Mesenchymal stem cell (in vitro differentiated cells and primary cell): Measurements from ENCODE around the gene BCL2.
A peak's percentile ranks its signal among the peaks of the same experiment; 100 is the strongest.
"Not testable (repeated sequence)": the region's sequence is repeated elsewhere in the genome, so short reads cannot be mapped to it uniquely, and the experiment has no call there.

Source experiments
- DNase-seq: peaks from one replicate; pipeline ENCODE4 v3.0.0-alpha.2; 2013
- H2AFZ ChIP-seq: one replicate; pipeline ENCODE4 v1.6.1; 2013; ENCODE audit warnings: low read depth, mild to moderate bottlenecking, control low read depth, inconsistent platforms, low read length, moderate library complexity
- H2AK5ac ChIP-seq: 2 replicates; pipeline ENCODE4 v1.6.1; 2013; ENCODE audit warnings: low read length, moderate library complexity, mild to moderate bottlenecking, inconsistent platforms; ENCODE audit not compliant: severe bottlenecking
- H2BK120ac ChIP-seq: one replicate; pipeline ENCODE4 v1.6.1; 2013; ENCODE audit warnings: low read depth, mild to moderate bottlenecking, inconsistent platforms, low read length, moderate library complexity
- H2BK12ac ChIP-seq, 2 experiments: one replicate each; pipeline ENCODE4 v1.6.1; 2013; ENCODE audit warnings: inconsistent platforms in 2 of 2, low read length in 2 of 2, mild to moderate bottlenecking in 2 of 2, moderate library complexity in 2 of 2, control low read depth in 1 of 2
- H2BK15ac ChIP-seq: one replicate; pipeline ENCODE4 v1.6.1; 2013; ENCODE audit warnings: mild to moderate bottlenecking, low read depth, inconsistent platforms; ENCODE audit not compliant: poor library complexity, severe bottlenecking
- H2BK5ac ChIP-seq: 2 replicates; pipeline ENCODE4 v1.6.1; 2013; ENCODE audit warnings: low read depth, mild to moderate bottlenecking, low read length, control low read depth, inconsistent platforms; ENCODE audit not compliant: poor library complexity, severe bottlenecking
- H3K14ac ChIP-seq, 2 experiments: one replicate each; pipeline ENCODE4 v1.6.1; 2013; ENCODE audit warnings: inconsistent platforms in 2 of 2, low read length in 2 of 2, control low read depth in 1 of 2, mild to moderate bottlenecking in 1 of 2, moderate library complexity in 1 of 2
- H3K18ac ChIP-seq, 2 experiments: one replicate each; pipeline ENCODE4 v1.6.1; 2013; ENCODE audit warnings: inconsistent platforms in 2 of 2, low read length in 2 of 2, control low read depth in 1 of 2, low read depth in 1 of 2, mild to moderate bottlenecking in 1 of 2
- H3K23ac ChIP-seq, 2 experiments: one replicate each; pipeline ENCODE4 v1.6.1; 2013; ENCODE audit warnings: inconsistent platforms in 2 of 2, low read length in 2 of 2, mild to moderate bottlenecking in 2 of 2, moderate library complexity in 2 of 2, control low read depth in 1 of 2
- H3K27ac ChIP-seq: 2 replicates; pipeline ENCODE4 v1.5.1; 2013; ENCODE audit warnings: mild to moderate bottlenecking, moderate library complexity, low read length, control low read depth, inconsistent platforms; ENCODE audit not compliant: poor library complexity, severe bottlenecking
- H3K27me3 ChIP-seq, 2 experiments: 2 replicates each; pipeline versions ENCODE4 v1.6.1 to v1.7.0; 2013; ENCODE audit warnings: low read length in 2 of 2, mild to moderate bottlenecking in 2 of 2, moderate library complexity in 2 of 2, control low read depth in 1 of 2, inconsistent platforms in 1 of 2; ENCODE audit not compliant: control insufficient read depth in 1 of 2, insufficient read depth in 1 of 2
- H3K36me3 ChIP-seq, 2 experiments: 2 replicates each; pipeline versions ENCODE4 v1.6.1 to v1.7.0; 2013; ENCODE audit warnings: low read length in 2 of 2, control low read depth in 1 of 2, inconsistent platforms in 1 of 2, low read depth in 1 of 2, mild to moderate bottlenecking in 1 of 2; ENCODE audit not compliant: insufficient read depth in 2 of 2, control insufficient read depth in 1 of 2
- H3K4ac ChIP-seq, 2 experiments: one replicate each; pipeline ENCODE4 v1.6.1; 2013; ENCODE audit warnings: inconsistent platforms in 2 of 2, low read length in 2 of 2, mild to moderate bottlenecking in 2 of 2, moderate library complexity in 2 of 2, control low read depth in 1 of 2, low read depth in 1 of 2
- H3K4me1 ChIP-seq: 2 replicates; pipeline ENCODE4 v1.6.1; 2013; ENCODE audit warnings: low read depth, low read length, control low read depth; ENCODE audit not compliant: control insufficient read depth, insufficient read depth
- H3K4me2 ChIP-seq: 2 replicates; pipeline ENCODE4 v1.6.1; 2013; ENCODE audit warnings: low read length, mild to moderate bottlenecking, inconsistent platforms; ENCODE audit not compliant: poor library complexity, severe bottlenecking
- H3K4me3 ChIP-seq, 2 experiments: 2 replicates each; pipeline versions ENCODE4 v1.5.1 to v1.7.0; 2013; ENCODE audit warnings: low read length in 2 of 2, mild to moderate bottlenecking in 2 of 2, control low read depth in 1 of 2, low read depth in 1 of 2; ENCODE audit not compliant: insufficient read depth in 1 of 2
- H3K79me1 ChIP-seq: replicated peaks from 2 replicates; pipeline ENCODE4 v1.6.1; 2013; ENCODE audit warnings: mild to moderate bottlenecking, control low read depth, low read length, inconsistent platforms; ENCODE audit not compliant: poor library complexity, severe bottlenecking
- H3K9ac ChIP-seq: 2 replicates; pipeline ENCODE4 v1.7.0; 2013; ENCODE audit warnings: mild to moderate bottlenecking, low read length, moderate library complexity
- H3K9me3 ChIP-seq: 2 replicates; pipeline ENCODE4 v1.7.0; 2013; ENCODE audit warnings: mild to moderate bottlenecking, low read length; ENCODE audit not compliant: control insufficient read depth
- H4K8ac ChIP-seq: one replicate; pipeline ENCODE4 v1.6.1; 2013; ENCODE audit warnings: inconsistent platforms, mild to moderate bottlenecking, low read length, moderate library complexity
- H4K91ac ChIP-seq: one replicate; pipeline ENCODE4 v1.6.1; 2013; ENCODE audit warnings: mild to moderate bottlenecking, low read length, inconsistent platforms
- WGBS: methylation state at CpG from one replicate; pipeline ENCODE4 v1.1.7; 2013; ENCODE audit warnings: mixed read lengths; 5-methylcytosine and 5-hydroxymethylcytosine counted together

The BCL2 gene

DNA sequence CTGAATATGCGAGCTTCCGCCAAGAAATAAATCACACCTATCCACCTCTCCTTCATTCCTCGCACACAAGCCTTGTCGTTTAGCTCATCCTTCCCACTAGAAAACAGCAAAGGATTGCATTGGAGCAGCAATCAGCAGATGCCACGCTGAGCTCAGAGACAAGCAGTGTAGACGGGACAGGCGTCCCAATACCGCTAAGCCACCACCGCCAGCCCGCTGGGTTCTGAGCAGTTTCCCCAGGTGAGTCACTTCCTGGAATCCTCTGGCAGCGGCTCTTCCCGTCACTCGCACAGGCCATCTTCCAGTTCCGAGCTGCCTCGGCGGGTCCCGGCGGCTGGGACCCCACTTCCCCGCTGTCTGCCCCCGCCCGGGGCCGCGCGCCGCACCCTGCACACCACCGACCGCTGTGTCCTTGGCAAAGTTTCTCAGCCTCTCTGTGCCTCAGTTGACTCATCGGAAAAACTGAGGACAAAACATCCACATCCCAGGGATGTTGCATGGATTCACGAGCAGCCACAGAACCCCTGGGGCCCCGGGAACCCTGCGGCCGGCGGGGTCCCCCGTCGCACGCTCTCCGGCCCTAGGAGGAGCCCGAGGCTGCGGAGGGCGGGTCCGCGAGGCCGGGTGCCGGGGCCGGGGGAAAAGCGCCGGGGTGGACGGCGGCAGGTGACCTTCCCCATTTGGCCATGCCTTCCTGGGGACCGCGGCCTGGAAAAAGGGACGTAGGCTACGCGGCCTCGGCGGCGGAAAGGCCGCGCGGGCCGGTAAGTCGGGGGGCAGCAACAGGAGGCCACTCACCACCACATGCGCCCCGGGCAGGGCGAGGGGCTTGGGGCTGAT, 46.9 kb upstream of the BCL2 start:
- DNase-seq = peak; percentile 77
- H3K4me1 ChIP-seq = no peaks in the 10 kb centered on the region
- H2AFZ ChIP-seq = peak overlapping the region; percentile 93
- H3K4ac ChIP-seq = peak overlapping the region; percentile 77 to 98
- peak overlapping the region; percentile 48 for H3K27ac ChIP-seq
- H2BK120ac ChIP-seq = peak overlapping the region; percentile 93
- peak overlapping the region; percentile 33 for H2BK5ac ChIP-seq
- peak overlapping the region; percentile 94 for H4K8ac ChIP-seq
- H2AK5ac ChIP-seq = no peak overlapping the region
- peak overlapping the region in 1 of 2 experiments; percentile 100 for H3K14ac ChIP-seq
- H3K4me2 ChIP-seq = peak overlapping the region; percentile 60
- peak overlapping the region; percentile 79 for H4K91ac ChIP-seq
- H3K4me3 ChIP-seq = peak overlapping the region; percentile 98 to 99
- peak overlapping the region; percentile 97 for H3K9ac ChIP-seq
- peaks cover 11% of the 10 kb centered on the region for H3K79me1 ChIP-seq
- H3K18ac ChIP-seq = peak overlapping the region; percentile 98 to 99
- H3K9me3 ChIP-seq = no peaks in the 10 kb centered on the region
- under 1% methylated on average over 58 of the region's 65 CpGs for WGBS
- peak overlapping the region in 1 of 2 experiments; percentile 52 for H2BK12ac ChIP-seq
- H3K23ac ChIP-seq = peak overlapping the region in 1 of 2 experiments; percentile 91
- H3K27me3 ChIP-seq = no peaks in the 10 kb centered on the region
- peaks cover 3 to 15% of the 10 kb centered on the region in 2 experiments for H3K36me3 ChIP-seq
- peak overlapping the region; percentile 78 for H2BK15ac ChIP-seq

DNA sequence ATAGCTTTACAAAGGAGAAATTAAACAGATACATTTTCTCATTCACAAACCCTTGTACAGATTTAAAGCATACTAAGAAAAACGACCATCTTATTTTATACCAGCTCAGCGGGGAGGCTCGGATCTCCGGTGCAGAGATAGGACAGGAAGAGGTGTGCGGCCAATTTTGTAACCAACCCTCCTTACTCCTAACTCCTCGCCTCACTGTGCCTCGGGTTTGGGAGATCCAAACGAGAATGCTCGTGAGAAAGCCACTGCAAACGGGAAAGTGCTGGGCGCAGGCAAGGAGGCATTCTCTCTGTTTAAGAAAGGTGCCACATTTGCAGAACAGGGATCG, 46.3 kb upstream of the BCL2 start:
- Histone ChIP-seq H3K4me3 (peak overlapping the region; percentile 98 to 99), H2BK15ac (no peak overlapping the region), H3K18ac (no peak overlapping the region), H3K9me3 (no peaks in the 10 kb centered on the region), H3K4me2 (peak overlapping the region; percentile 60), H3K4me1 (no peaks in the 10 kb centered on the region), H3K79me1 (peaks cover 11% of the 10 kb centered on the region), H2BK12ac (no peak overlapping the region), H2BK120ac (no peak overlapping the region), H3K36me3 (peaks cover 3 to 19% of the 10 kb centered on the region in 2 experiments), H2AK5ac (no peak overlapping the region), H4K91ac (no peak overlapping the region), H3K27ac (peak overlapping the region; percentile 24), H3K4ac (no peak overlapping the region), H3K9ac (peak overlapping the region; percentile 97), H2BK5ac (no peak overlapping the region), H4K8ac (no peak overlapping the region), H3K23ac (no peak overlapping the region), H2AFZ (no peak overlapping the region), H3K27me3 (no peaks in the 10 kb centered on the region), H3K14ac (no peak overlapping the region)
- 2% methylated on average over 12 of the region's 12 CpGs for WGBS
- no peak for DNase-seq

DNA sequence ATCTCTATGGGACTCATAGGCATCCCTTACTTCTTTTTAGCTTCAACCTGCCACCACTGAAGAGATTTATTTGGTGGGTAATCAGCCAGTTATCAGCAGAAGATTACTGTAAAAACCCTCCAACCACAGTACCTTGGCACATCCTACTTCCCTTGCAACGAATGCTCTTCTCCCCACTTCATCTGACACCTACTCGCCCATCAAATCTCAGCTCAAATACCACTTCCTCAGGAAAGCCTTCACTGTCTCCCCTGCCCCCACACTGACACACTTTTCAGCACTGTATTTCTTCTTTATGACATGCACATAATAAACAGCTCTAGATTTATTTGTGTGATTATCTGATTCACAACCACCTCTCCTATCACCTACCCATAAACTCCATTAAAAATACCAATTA, 44.4 kb upstream of the BCL2 start:
- 98% methylated on average over 2 of the region's 2 CpGs for WGBS
- Histone ChIP-seq H4K8ac (no peak overlapping the region), H4K91ac (no peak overlapping the region), H3K27ac (no peak overlapping the region), H3K36me3 (peaks cover 8 to 36% of the 10 kb centered on the region in 2 experiments), H3K9me3 (no peaks in the 10 kb centered on the region), H2BK120ac (no peak overlapping the region), H3K9ac (no peak overlapping the region), H3K4ac (no peak overlapping the region), H3K27me3 (no peaks in the 10 kb centered on the region), H2AK5ac (no peak overlapping the region), H3K18ac (no peak overlapping the region), H2BK12ac (no peak overlapping the region), H3K14ac (no peak overlapping the region), H3K79me1 (peaks cover 10% of the 10 kb centered on the region), H3K23ac (no peak overlapping the region), H3K4me3 (no peak overlapping the region), H3K4me1 (no peaks in the 10 kb centered on the region), H2BK5ac (no peak overlapping the region), H2AFZ (no peak overlapping the region), H2BK15ac (no peak overlapping the region), H3K4me2 (no peak overlapping the region)
- no peak for DNase-seq

DNA sequence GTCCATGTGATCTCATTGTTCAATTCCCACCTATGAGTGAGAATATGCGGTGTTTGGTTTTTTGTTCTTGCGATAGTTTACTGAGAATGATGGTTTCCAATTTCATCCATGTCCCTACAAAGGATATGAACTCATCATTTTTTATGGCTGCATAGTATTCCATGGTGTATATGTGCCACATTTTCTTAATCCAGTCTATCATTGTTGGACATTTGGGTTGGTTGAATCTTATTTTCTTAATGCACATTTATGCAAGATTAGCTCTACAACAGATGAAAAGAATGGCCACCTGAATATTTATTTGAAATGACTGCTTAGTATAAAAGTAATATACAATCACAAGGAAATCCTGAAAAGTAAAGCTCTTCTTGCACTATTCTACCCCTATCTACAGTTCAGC, 43.9 kb upstream of the BCL2 start:
- not testable (repeated sequence) for H3K4ac ChIP-seq, H2AK5ac ChIP-seq, H3K4me1 ChIP-seq, H2BK12ac ChIP-seq, H3K9me3 ChIP-seq, H3K14ac ChIP-seq, H3K27me3 ChIP-seq, H3K18ac ChIP-seq, H2BK120ac ChIP-seq, H3K27ac ChIP-seq, H2AFZ ChIP-seq, DNase-seq, H3K4me3 ChIP-seq, H2BK5ac ChIP-seq, H4K8ac ChIP-seq, H3K9ac ChIP-seq, H3K4me2 ChIP-seq, H4K91ac ChIP-seq, H3K23ac ChIP-seq, H2BK15ac ChIP-seq
- WGBS = no CpG with 5 or more reads among the region's 2 CpGs
- peaks cover 10 to 40% of the 10 kb centered on the region in 2 experiments for H3K36me3 ChIP-seq
- H3K79me1 ChIP-seq = peaks cover 10% of the 10 kb centered on the region
